ENCODE measurements around the gene PTBP1. TPM values are rescaled to one million over a fixed set of nuclear protein-coding genes. Genes with fewer than 3 reads are reported as not detected.

PTBP1 gene
- total and polyA plus RNA-seq, 2 donors (not counting 3 experiments of a cell fraction or from before 2014, with no cell fraction given) = 382 to 623 TPM

DNA sequence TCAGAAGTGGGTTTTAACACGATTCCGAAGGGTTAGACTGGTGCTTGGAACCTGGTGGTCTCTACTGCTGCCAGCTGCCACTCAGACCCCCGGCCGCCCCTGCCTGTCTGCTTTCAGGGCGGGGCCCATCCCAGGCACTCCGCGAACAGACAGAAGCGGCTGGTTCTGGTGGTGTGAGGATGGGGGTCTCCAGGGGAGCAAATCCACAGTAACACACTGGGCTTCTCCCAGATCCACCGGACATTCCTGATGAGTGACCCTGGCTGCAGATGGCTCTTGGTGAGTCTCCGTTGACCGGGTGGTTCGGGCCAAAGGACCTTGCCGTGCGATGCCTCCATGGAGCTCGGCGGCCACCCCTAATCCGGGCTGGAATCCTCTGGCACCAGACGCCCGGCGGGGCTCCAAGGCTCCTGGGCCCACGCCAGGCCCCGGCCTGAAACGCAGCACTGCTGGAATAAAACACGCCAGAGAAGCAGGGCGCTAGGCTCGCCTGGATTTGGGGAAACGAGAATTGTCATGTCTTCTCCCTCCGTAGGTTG lies 2.1 kb upstream of the PTBP1 start:
- Histone ChIP-seq H3K9me1 (replicated peaks; ENCODE audit: control insufficient read depth, extremely low read depth, insufficient read depth, low read length) (no peaks in the 10 kb centered on the region), H3K4me3 (replicated peaks in 1 of 3; ENCODE audit: insufficient read depth in 1 of 3, low read depth in 1 of 3, low read length in 3 of 3) (no peak overlapping the region), H3K9ac (replicated peaks; ENCODE audit: extremely low read depth, insufficient read depth, low read length) (no peak overlapping the region), H3K36me3 (ENCODE audit: control insufficient read depth in 2 of 2, extremely low read depth in 1 of 2, insufficient read depth in 2 of 2, low read length in 2 of 2) (peaks cover 0 to 10% of the 10 kb centered on the region in 2 experiments), H3K79me2 (ENCODE audit: control insufficient read depth, insufficient read depth, low read length) (peaks cover 24% of the 10 kb centered on the region), H4K20me1 (replicated peaks; ENCODE audit: control insufficient read depth, extremely low read depth, insufficient read depth, low read length) (no peaks in the 10 kb centered on the region), H3K4me2 (ENCODE audit: insufficient read depth, low read length) (no peak overlapping the region), H3K27ac (ENCODE audit: insufficient read depth, low read depth, low read length) (no peak overlapping the region), H3K9me3 (replicated peaks; ENCODE audit: control insufficient read depth, insufficient read depth, low read length) (no peaks in the 10 kb centered on the region), H2AFZ (ENCODE audit: low read depth, low read length) (no peak overlapping the region), H3K27me3 (ENCODE audit: control insufficient read depth in 2 of 2, insufficient read depth in 2 of 2, low read length in 2 of 2) (no peaks in the 10 kb centered on the region), H3K4me1 (ENCODE audit: control insufficient read depth, extremely low read depth, insufficient read depth, low read length) (peaks cover 21% of the 10 kb centered on the region)
- TF ChIP-seq, protein P1, sequence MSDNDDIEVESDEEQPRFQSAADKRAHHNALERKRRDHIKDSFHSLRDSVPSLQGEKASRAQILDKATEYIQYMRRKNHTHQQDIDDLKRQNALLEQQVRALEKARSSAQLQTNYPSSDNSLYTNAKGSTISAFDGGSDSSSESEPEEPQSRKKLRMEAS (IDR thresholded peaks at IDR 0.05; ENCODE audit: insufficient read depth, insufficient read length) = no peak
- TF ChIP-seq EZH2 (IDR thresholded peaks at IDR 0.05; ENCODE audit: borderline replicate concordance, low read depth, low read length, severe bottlenecking) (no peak), JUN (IDR thresholded peaks at IDR 0.05; ENCODE audit: borderline replicate concordance, insufficient read depth, insufficient read length, low read depth) (no peak), POLR2A (IDR thresholded peaks at IDR 0.05; ENCODE audit: low read depth, low read length) (no peak), MYC (IDR thresholded peaks at IDR 0.05; ENCODE audit: low read depth, low read length) (no peak), GATA2 (IDR thresholded peaks at IDR 0.05; ENCODE audit: insufficient read depth, insufficient read length, low read depth, low read length) (no peak), POLR2AphosphoS5 (IDR thresholded peaks at IDR 0.05; ENCODE audit: insufficient read depth, low read depth, low read length) (no peak), FOS (IDR thresholded peaks at IDR 0.05; ENCODE audit: borderline replicate concordance, insufficient read depth, low read length) (no peak)
- TF ChIP-seq, protein P2, sequence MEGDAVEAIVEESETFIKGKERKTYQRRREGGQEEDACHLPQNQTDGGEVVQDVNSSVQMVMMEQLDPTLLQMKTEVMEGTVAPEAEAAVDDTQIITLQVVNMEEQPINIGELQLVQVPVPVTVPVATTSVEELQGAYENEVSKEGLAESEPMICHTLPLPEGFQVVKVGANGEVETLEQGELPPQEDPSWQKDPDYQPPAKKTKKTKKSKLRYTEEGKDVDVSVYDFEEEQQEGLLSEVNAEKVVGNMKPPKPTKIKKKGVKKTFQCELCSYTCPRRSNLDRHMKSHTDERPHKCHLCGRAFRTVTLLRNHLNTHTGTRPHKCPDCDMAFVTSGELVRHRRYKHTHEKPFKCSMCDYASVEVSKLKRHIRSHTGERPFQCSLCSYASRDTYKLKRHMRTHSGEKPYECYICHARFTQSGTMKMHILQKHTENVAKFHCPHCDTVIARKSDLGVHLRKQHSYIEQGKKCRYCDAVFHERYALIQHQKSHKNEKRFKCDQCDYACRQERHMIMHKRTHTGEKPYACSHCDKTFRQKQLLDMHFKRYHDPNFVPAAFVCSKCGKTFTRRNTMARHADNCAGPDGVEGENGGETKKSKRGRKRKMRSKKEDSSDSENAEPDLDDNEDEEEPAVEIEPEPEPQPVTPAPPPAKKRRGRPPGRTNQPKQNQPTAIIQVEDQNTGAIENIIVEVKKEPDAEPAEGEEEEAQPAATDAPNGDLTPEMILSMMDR (IDR thresholded peaks at IDR 0.05; ENCODE audit: extremely low read depth in 1 of 2, insufficient read depth in 1 of 2, low read depth in 1 of 2, low read length in 2 of 2) = no peak
- BruUV-seq (replicated peaks) = no TSS peak
- POLR2A ChIA-PET = no interaction called here
- no peak for FAIRE-seq
- CTCF ChIA-PET = no interaction called here
- dilution Hi-C loops (cut with MboI; ENCODE audit: extremely low pct_ligation_motif_present, low sequenced_read_pairs) = no loop called here
- intact Hi-C loops (cut with micrococcal nuclease) = loop anchor here (10.0 kb wide), 1 partner anchor 450 kb away; the partner anchor contains the start of genes ATP5F1D and MIDN
- no peak for DNase-seq (ENCODE audit: low read depth, low spot score)

All from endothelial cell of umbilical vein (primary cell).